HEK293T (cell line): ENCODE measurements around the gene CLASP1.
A peak's percentile ranks its signal among the peaks of the same experiment; 100 is the strongest.

Experiments used
- CTCF ChIA-PET: fragments of 350-600 bp; formaldehyde crosslinking; extraction: SDS; loops from one replicate; lab custom pipeline; 2021; ENCODE audit warnings: antibody characterized with exemption, inconsistent platforms; lab: Yijun Ruan, JAX
- POLR2A ChIA-PET: fragments of 350-600 bp; formaldehyde crosslinking; extraction: SDS; loops from one replicate; lab custom pipeline; 2020; ENCODE audit warnings: antibody characterized with exemption, inconsistent platforms; lab: Yijun Ruan, JAX
- DNase-seq: peaks from one replicate; pipeline ENCODE4 v3.0.0; 2012; ENCODE audit warnings: mixed read lengths; ENCODE audit errors: extremely low spot score
- ARNT ChIP-seq: fragments of 450-650 bp; IDR thresholded peaks from 2 replicates; pipeline ENCODE4 v1.6.1; 2017; ENCODE audit warnings: mild to moderate bottlenecking
- BHLHE40 ChIP-seq: fragments of 450-650 bp; IDR thresholded peaks from 2 replicates; pipeline ENCODE4 v1.6.1; 2016; ENCODE audit warnings: mild to moderate bottlenecking, moderate library complexity, borderline replicate concordance
- CTBP1 ChIP-seq: fragments of 450-650 bp; IDR thresholded peaks from 2 replicates; pipeline ENCODE4 v1.6.1; 2016; ENCODE audit warnings: borderline replicate concordance
- ELF4 ChIP-seq: fragments of 450-650 bp; IDR thresholded peaks from 2 replicates; pipeline ENCODE4 v1.6.1; 2017; ENCODE audit warnings: antibody characterized with exemption
- FOXA1 ChIP-seq: fragments of 450-650 bp; IDR thresholded peaks from 2 replicates; pipeline ENCODE4 v1.6.1; 2016; ENCODE audit warnings: mild to moderate bottlenecking
- FOXK2 ChIP-seq: fragments of 450-650 bp; IDR thresholded peaks from 2 replicates; pipeline ENCODE4 v1.6.1; 2016; ENCODE audit warnings: mild to moderate bottlenecking
- FOXM1 ChIP-seq: fragments of 450-650 bp; IDR thresholded peaks from 2 replicates; pipeline ENCODE4 v1.6.1; 2017; ENCODE audit warnings: mild to moderate bottlenecking, borderline replicate concordance
- HDGF ChIP-seq: fragments of 450-650 bp; IDR thresholded peaks from 2 replicates; pipeline ENCODE4 v1.6.1; 2017; ENCODE audit warnings: antibody characterized with exemption, borderline replicate concordance
- L3MBTL2 ChIP-seq: fragments of 450-650 bp; conservative IDR thresholded peaks from 2 replicates; pipeline ENCODE4 v1.6.1; 2016; ENCODE audit warnings: mild to moderate bottlenecking
- LEF1 ChIP-seq: fragments of 450-650 bp; IDR thresholded peaks from 2 replicates; pipeline ENCODE4 v1.6.1; 2017; ENCODE audit warnings: mild to moderate bottlenecking, borderline replicate concordance
- NFRKB ChIP-seq: fragments of 450-650 bp; IDR thresholded peaks from 2 replicates; pipeline ENCODE4 v1.6.1; 2016; ENCODE audit warnings: mild to moderate bottlenecking, moderate library complexity
- PKNOX1 ChIP-seq: fragments of 450-650 bp; IDR thresholded peaks from 2 replicates; pipeline ENCODE4 v1.6.1; 2016
- SP1 ChIP-seq: fragments of 450-650 bp; IDR thresholded peaks from 2 replicates; pipeline ENCODE4 v1.6.1; 2017
- SUZ12 ChIP-seq: fragments of 450-650 bp; IDR thresholded peaks from 2 replicates; pipeline ENCODE4 v1.6.1; 2016; ENCODE audit warnings: mild to moderate bottlenecking
- TARDBP ChIP-seq: fragments of 450-650 bp; IDR thresholded peaks from 2 replicates; pipeline ENCODE4 v1.6.1; 2016
- ZNF384 ChIP-seq: fragments of 450-650 bp; IDR thresholded peaks from 2 replicates; pipeline ENCODE4 v1.6.1; 2016

The CLASP1 gene

GRCh38 chr2:121638333-121638732 is 10.9 kb downstream of the CLASP1 start:
- no peak for DNase-seq
- ChIA-PET CTCF (no interaction called here), POLR2A (no interaction called here)
- TF ChIP-seq ZNF384 (no peak), FOXA1 (no peak), FOXM1 (no peak), FOXK2 (no peak), ARNT (no peak), SUZ12 (no peak), CTBP1 (no peak), TARDBP (no peak)

DNA sequence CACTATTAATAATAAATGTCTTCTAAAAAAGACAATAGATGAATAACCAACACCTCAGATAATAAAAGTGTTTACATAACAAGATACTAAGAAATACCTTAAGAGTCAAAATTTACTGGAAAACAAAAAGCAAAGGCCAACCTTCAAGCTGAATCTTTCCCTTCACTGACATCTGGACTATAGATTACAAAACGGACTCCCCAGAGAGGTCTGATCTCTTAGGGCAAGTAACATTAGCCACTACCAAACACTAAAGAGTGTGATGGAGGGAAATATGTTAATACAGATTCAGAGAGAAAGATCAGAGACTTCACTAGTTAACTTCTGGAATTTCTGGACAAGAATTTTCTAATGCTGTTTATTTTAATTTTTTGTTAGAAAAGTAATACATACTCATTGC is 13.9 kb downstream of the CLASP1 start:
- ChIA-PET CTCF (interaction anchor here (1.0 kb wide), 1 partner anchor 12 kb away, joined by 4 read pairs; no protein-coding TSS in a partner anchor), POLR2A (interaction anchor here (2.5 kb wide), 1 partner anchor 14 kb away, joined by 18 read pairs; the partner anchor contains the start of gene CLASP1)
- DNase-seq: no peak
- TF ChIP-seq SUZ12 (no peak), PKNOX1 (no peak), FOXM1 (no peak), BHLHE40 (no peak), ELF4 (no peak), L3MBTL2 (no peak), CTBP1 (no peak), NFRKB (no peak), TARDBP (no peak), FOXK2 (no peak), FOXA1 (no peak)

DNA sequence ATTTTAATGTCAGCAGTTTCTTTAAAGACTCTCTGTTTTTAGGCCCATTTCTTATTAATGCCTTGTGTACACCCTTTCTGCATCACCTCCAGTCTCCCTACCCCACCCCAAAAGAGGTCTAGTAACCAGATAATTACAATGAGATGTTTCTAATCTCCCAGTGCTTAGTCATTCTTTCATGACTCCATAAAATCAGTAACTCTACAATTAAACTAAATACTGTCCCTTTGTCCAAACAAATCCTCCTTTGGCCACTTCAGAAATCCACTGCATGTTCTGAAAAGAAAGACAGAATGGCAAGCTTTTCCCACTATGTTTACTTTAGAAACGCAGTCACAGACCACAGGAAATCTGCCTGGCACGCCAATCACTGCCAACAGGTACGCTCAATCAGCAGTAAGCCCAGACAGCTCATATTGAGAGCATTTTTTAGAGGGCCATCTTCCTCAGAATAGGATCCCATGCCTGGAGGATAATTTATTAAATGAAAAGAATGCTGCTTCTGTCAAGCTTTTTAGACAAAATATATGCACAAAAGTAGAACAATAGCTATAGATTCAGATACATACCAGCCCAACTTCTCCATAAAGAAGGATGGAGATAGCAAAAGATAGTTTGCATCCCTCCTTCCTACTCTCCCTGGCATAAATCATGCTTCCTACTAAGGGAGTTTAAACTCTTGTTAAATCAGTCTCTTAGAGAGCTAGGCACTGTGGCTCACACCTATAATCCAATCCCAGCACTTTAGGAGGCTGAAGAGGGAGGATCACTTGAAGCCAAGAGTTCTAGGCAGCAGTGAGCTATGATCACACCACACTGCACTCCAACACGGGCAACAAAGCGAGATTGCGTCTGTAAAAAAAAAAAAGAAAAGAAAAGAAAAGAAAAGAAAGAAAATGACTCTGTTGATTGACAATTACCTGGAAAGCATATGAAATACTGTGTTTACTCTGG is 14.6 kb downstream of the CLASP1 start:
- DNase-seq: no peak
- no peak for TF ChIP-seq FOXA1
- peak; percentile 65; the same call in 1 of the 2 replicates for TF ChIP-seq PKNOX1
- ChIA-PET POLR2A (interaction anchor here (1.8 to 2.5 kb wide), 2 partner anchors 15 to 104 kb away, joined by 6 to 18 read pairs; partner anchors contain the start of genes CLASP1 and RNU4ATAC), CTCF (interaction anchor here (1.0 kb wide), 1 partner anchor 13 kb away, joined by 4 read pairs; no protein-coding TSS in a partner anchor)

GRCh38 chr2:121633463-121633862 is 15.8 kb downstream of the CLASP1 start:
- CTCF ChIA-PET: no interaction called here
- DNase-seq: no peak
- TF ChIP-seq L3MBTL2 (no peak), SUZ12 (no peak), HDGF (no peak), TARDBP (no peak), CTBP1 (no peak), SP1 (no peak), NFRKB (no peak), PKNOX1 (no peak), ARNT (no peak)
- POLR2A ChIA-PET: interaction anchor here (1.8 kb wide), 1 partner anchor 103 kb away, joined by 6 read pairs; the partner anchor contains the start of gene RNU4ATAC

- TF ChIP-seq PKNOX1: no peak
- no peak for TF ChIP-seq ARNT
- TF ChIP-seq FOXK2: no peak
- no peak for TF ChIP-seq SP1
- TF ChIP-seq CTBP1: no peak
- TF ChIP-seq L3MBTL2: no peak
- TF ChIP-seq TARDBP: no peak
- no peak for TF ChIP-seq LEF1
- POLR2A ChIA-PET: no interaction called here
- CTCF ChIA-PET: no interaction called here
These were observed 21.7 kb downstream of the CLASP1 start for GRCh38 chr2:121627525-121628050.

More at GRCh38 chr2:121627525-121628050, 21.7 kb downstream of the CLASP1 start:
- no peak for DNase-seq
